NCI-H2107 treated with DMSO at 0.1 percent for 48 hours (cell line): Measurements from ENCODE around the gene HPGDS.
"Not testable (repeated sequence)": the region's sequence is repeated elsewhere in the genome, so short reads cannot be mapped to it uniquely, and the experiment has no call there.

Source experiments
- DNase-seq: peaks from one replicate; lab custom pipeline; 2025; ENCODE audit not compliant: unreplicated experiment; lab: John Stamatoyannopoulos, UW

The HPGDS gene

GRCh38 chr4:94358101-94358500 is 15.5 kb upstream of the HPGDS start:
- DNase-seq = no peak

GRCh38 chr4:94357624-94358023 is 15.0 kb upstream of the HPGDS start:
- DNase-seq = no peak

GRCh38 chr4:94356444-94356843 is 13.8 kb upstream of the HPGDS start:
- DNase-seq = no peak

GRCh38 chr4:94354474-94354896 is 11.8 kb upstream of the HPGDS start:
- DNase-seq = no peak

- DNase-seq = no peak
Measured at GRCh38 chr4:94352996-94353395, 10.4 kb upstream of the HPGDS start.

- DNase-seq = no peak
Measured at GRCh38 chr4:94352163-94352562, 9.5 kb upstream of the HPGDS start.

- DNase-seq = no peak
Measured at GRCh38 chr4:94351319-94351718, 8.7 kb upstream of the HPGDS start.

- DNase-seq = no peak
Measured at GRCh38 chr4:94350095-94350494, 7.5 kb upstream of the HPGDS start.

GRCh38 chr4:94349193-94349592 is 6.6 kb upstream of the HPGDS start:
- DNase-seq = no peak

GRCh38 chr4:94348666-94349065 is 6.0 kb upstream of the HPGDS start:
- DNase-seq = no peak

- DNase-seq = no peak
Measured at GRCh38 chr4:94346541-94346940, 3.9 kb upstream of the HPGDS start.

- DNase-seq = no peak
Measured at GRCh38 chr4:94345969-94346368, 3.3 kb upstream of the HPGDS start.

GRCh38 chr4:94345266-94345665 is 2.6 kb upstream of the HPGDS start:
- DNase-seq = no peak

GRCh38 chr4:94344457-94344856 is 1.8 kb upstream of the HPGDS start:
- no peak for DNase-seq

GRCh38 chr4:94341481-94342370 is 910 bp downstream of the HPGDS start:
- DNase-seq = no peak

- no peak for DNase-seq
Measured at GRCh38 chr4:94339779-94340178, 2.9 kb downstream of the HPGDS start.

GRCh38 chr4:94338681-94339351 is 3.8 kb downstream of the HPGDS start:
- DNase-seq = no peak

- not testable (repeated sequence) for DNase-seq
Measured at GRCh38 chr4:94336791-94337190, 5.8 kb downstream of the HPGDS start.

GRCh38 chr4:94336303-94336702 is 6.3 kb downstream of the HPGDS start:
- DNase-seq = no peak

- no peak for DNase-seq
Measured at GRCh38 chr4:94334962-94335361, 7.7 kb downstream of the HPGDS start.

- no peak for DNase-seq
Measured at GRCh38 chr4:94334476-94334875, 8.2 kb downstream of the HPGDS start.

- no peak for DNase-seq
Measured at GRCh38 chr4:94333866-94334265, 8.8 kb downstream of the HPGDS start.
